Keratinocyte (primary cell): ENCODE data around the gene TICAM1. TPM values are rescaled to one million over a fixed set of nuclear protein-coding genes. Genes with fewer than 3 reads are reported as not detected.

Source experiments
- DNase-seq: peaks from one replicate; pipeline ENCODE4 v3.0.0-alpha.2; 2011; ENCODE audit warnings: low read depth, missing footprints, low spot score
- FAIRE-seq: peaks from 2 replicates; lab custom pipeline; 2011; peaks lifted over from hg19 to GRCh38; lab: Jason Lieb, UNC
- H2AFZ ChIP-seq: 2 replicates; pipeline ENCODE4 v1.6.0; 2012; ENCODE audit warnings: low read length, control low read depth, inconsistent platforms; ENCODE audit not compliant: control insufficient read depth
- H3K27ac ChIP-seq: 2 replicates; pipeline ENCODE4 v1.5.1; 2011; ENCODE audit warnings: low read length; ENCODE audit not compliant: control insufficient read depth, insufficient read depth
- H3K27me3 ChIP-seq: 3 replicates; pipeline ENCODE4 v1.6.0; 2011; ENCODE audit warnings: low read length; ENCODE audit not compliant: control insufficient read depth, insufficient read depth; ENCODE audit errors: extremely low read depth
- H3K36me3 ChIP-seq, 2 experiments: 2 replicates in 1 of 2; 3 replicates in 1 of 2; pipeline ENCODE4 v1.5.1; 2011; ENCODE audit warnings: low read length in 2 of 2, mild to moderate bottlenecking in 1 of 2; ENCODE audit not compliant: control insufficient read depth in 2 of 2, insufficient read depth in 2 of 2; ENCODE audit errors: extremely low read depth in 1 of 2
- H3K4me1 ChIP-seq: 3 replicates; pipeline ENCODE4 v1.5.1; 2011; ENCODE audit warnings: low read length; ENCODE audit not compliant: control insufficient read depth, insufficient read depth; ENCODE audit errors: extremely low read depth
- H3K4me2 ChIP-seq: 3 replicates; pipeline ENCODE4 v1.6.0; 2011; ENCODE audit warnings: low read depth, low read length; ENCODE audit not compliant: control insufficient read depth, insufficient read depth; ENCODE audit errors: extremely low read depth
- H3K4me3 ChIP-seq, 3 experiments: fragments of 200-600 bp in 1 of 3; sonication (generic) in 1 of 3; 2 replicates in 2 of 3; 3 replicates in 1 of 3; pipeline ENCODE4 v1.5.1; 2011 to 2016; ENCODE audit warnings: low read length in 3 of 3, mild to moderate bottlenecking in 3 of 3, control low read depth in 2 of 3, inconsistent platforms in 1 of 3, low read depth in 1 of 3, mixed read lengths in 1 of 3, mixed run types in 1 of 3, moderate library complexity in 1 of 3; ENCODE audit not compliant: control insufficient read depth in 2 of 3, insufficient read depth in 2 of 3; ENCODE audit errors: extremely low read depth in 1 of 3
- H3K79me2 ChIP-seq: 2 replicates; pipeline ENCODE4 v1.6.0; 2012; ENCODE audit warnings: low read length; ENCODE audit not compliant: control insufficient read depth, insufficient read depth
- H3K9ac ChIP-seq: 3 replicates; pipeline ENCODE4 v1.6.0; 2011; ENCODE audit warnings: low read length; ENCODE audit not compliant: control insufficient read depth, insufficient read depth; ENCODE audit errors: extremely low read depth
- H3K9me1 ChIP-seq: 3 replicates; pipeline ENCODE4 v1.6.0; 2011; ENCODE audit warnings: low read length; ENCODE audit not compliant: control insufficient read depth, insufficient read depth; ENCODE audit errors: extremely low read depth
- H3K9me3 ChIP-seq: 2 replicates; pipeline ENCODE4 v1.5.1; 2012; ENCODE audit warnings: low read depth, low read length; ENCODE audit not compliant: control insufficient read depth
- H4K20me1 ChIP-seq: 3 replicates; pipeline ENCODE4 v1.6.0; 2011; ENCODE audit warnings: low read length; ENCODE audit not compliant: control insufficient read depth, insufficient read depth; ENCODE audit errors: extremely low read depth
- EZH2 ChIP-seq: IDR thresholded peaks from one replicate; pipeline ENCODE4 v1.6.1; 2012; ENCODE audit warnings: inconsistent platforms, mild to moderate bottlenecking, low read length, moderate library complexity
- dilution Hi-C: fragments of 300-500 bp; cut with MboI; formaldehyde crosslinking; loops from one replicate; pipeline ENCODE4 v1.7.0; 2020; ENCODE audit warnings: low sequenced_read_pairs; ENCODE audit not compliant: extremely low pct_ligation_motif_present
- polyA plus RNA-seq, 5 experiments: library from polyadenylated mRNA; depleted of rRNA in 3 of 5; stranded (reverse) in 3 of 5; stranded (forward) in 1 of 5; unstranded in 1 of 5; fragments of >200 nt; gene quantifications; 1 replicate in 1 of 5; 2 replicates in 3 of 5; 3 replicates in 1 of 5; pipeline versions ENCODE4 v1.2.1 to v1.2.3, GENCODE V29; 2011 to 2012; ENCODE audit warnings: missing spikeins in 2 of 5, low read depth in 1 of 5, low replicate concordance in 1 of 5
- TF ChIP-seq, protein P1 (sequence below), 3 experiments: IDR thresholded peaks in 1 of 3; conservative IDR thresholded peaks in 1 of 3; optimal IDR thresholded peaks in 1 of 3; 2 replicates in 2 of 3; 3 replicates in 1 of 3; pipeline versions ENCODE3 to v1.5.1; 2011; ENCODE audit warnings: low read length in 3 of 3, mild to moderate bottlenecking in 3 of 3, moderate library complexity in 2 of 3, control low read depth in 1 of 3, inconsistent platforms in 1 of 3; ENCODE audit not compliant: insufficient read depth in 2 of 3; ENCODE audit errors: extremely low read depth in 1 of 3

The TICAM1 gene
- polyA plus RNA-seq, 1 donor (not counting 4 experiments of a cell fraction or from before 2014, with no cell fraction given): 2.2 TPM

DNA sequence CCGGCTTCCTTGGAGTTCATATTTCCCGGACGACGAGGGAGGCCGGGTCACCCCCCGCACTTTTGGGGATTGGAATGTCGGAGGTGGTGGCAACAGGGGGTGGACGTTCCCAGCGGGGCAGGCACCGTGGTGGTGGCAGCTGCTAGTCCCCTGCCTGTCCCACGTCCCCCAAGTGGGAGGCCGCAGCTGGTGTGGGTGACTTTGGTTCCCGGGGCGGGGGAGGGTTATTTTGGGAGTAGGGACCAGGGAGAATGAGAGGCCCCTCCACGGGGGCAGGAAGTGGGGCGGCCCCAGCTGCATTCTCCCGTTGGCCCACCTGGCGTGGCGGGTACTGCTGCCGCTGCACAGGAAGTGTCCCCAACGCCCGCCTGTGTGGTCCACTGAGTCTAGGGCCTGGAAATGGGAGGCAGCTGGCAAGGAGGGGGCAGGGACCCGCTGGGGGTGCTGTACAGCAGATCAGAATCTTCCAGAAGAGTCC, 47.0 kb upstream of the TICAM1 start:
- H2AFZ ChIP-seq: peak overlapping the region; percentile 3
- H3K9ac ChIP-seq: no peak overlapping the region

GRCh38 chr19:4877753-4878490, 46.4 kb upstream of the TICAM1 start:
- H3K9me3 ChIP-seq: no peaks in the 10 kb centered on the region
- H3K9me1 ChIP-seq: no peaks in the 10 kb centered on the region
- dilution Hi-C loops: no loop called here
- no peaks in the 10 kb centered on the region for H3K4me1 ChIP-seq
- H4K20me1 ChIP-seq: no peaks in the 10 kb centered on the region
- TF ChIP-seq, protein P1, sequence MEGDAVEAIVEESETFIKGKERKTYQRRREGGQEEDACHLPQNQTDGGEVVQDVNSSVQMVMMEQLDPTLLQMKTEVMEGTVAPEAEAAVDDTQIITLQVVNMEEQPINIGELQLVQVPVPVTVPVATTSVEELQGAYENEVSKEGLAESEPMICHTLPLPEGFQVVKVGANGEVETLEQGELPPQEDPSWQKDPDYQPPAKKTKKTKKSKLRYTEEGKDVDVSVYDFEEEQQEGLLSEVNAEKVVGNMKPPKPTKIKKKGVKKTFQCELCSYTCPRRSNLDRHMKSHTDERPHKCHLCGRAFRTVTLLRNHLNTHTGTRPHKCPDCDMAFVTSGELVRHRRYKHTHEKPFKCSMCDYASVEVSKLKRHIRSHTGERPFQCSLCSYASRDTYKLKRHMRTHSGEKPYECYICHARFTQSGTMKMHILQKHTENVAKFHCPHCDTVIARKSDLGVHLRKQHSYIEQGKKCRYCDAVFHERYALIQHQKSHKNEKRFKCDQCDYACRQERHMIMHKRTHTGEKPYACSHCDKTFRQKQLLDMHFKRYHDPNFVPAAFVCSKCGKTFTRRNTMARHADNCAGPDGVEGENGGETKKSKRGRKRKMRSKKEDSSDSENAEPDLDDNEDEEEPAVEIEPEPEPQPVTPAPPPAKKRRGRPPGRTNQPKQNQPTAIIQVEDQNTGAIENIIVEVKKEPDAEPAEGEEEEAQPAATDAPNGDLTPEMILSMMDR (optimal IDR thresholded peaks at IDR 0.05 in 1 of 3, IDR thresholded peaks at IDR 0.05 in 1 of 3, conservative IDR thresholded peaks at IDR 0.05 in 1 of 3; ENCODE audit: extremely low read depth in 1 of 3, insufficient read depth in 2 of 3, low read length in 3 of 3): no peak
- no peak for TF ChIP-seq EZH2
- H3K36me3 ChIP-seq: no peaks in the 10 kb centered on the region
- peak overlapping the region; percentile 37 for H2AFZ ChIP-seq
- H3K4me3 ChIP-seq: no peak overlapping the region
- no peaks in the 10 kb centered on the region for H3K27me3 ChIP-seq
- FAIRE-seq: no peak
- no peak overlapping the region for H3K27ac ChIP-seq
- H3K4me2 ChIP-seq: no peak overlapping the region
- no peak overlapping the region for H3K9ac ChIP-seq
- H3K79me2 ChIP-seq: no peaks in the 10 kb centered on the region
- no peak for DNase-seq

More for the DNA sequence above, 47.0 kb upstream of the TICAM1 start:
- DNase-seq (no peak), FAIRE-seq (no peak)
- Histone ChIP-seq H3K79me2 (no peaks in the 10 kb centered on the region), H3K4me2 (no peak overlapping the region), H3K4me3 (no peak overlapping the region), H3K4me1 (no peaks in the 10 kb centered on the region), H3K27ac (no peak overlapping the region), H3K9me3 (no peaks in the 10 kb centered on the region), H3K36me3 (no peaks in the 10 kb centered on the region), H4K20me1 (no peaks in the 10 kb centered on the region), H3K9me1 (no peaks in the 10 kb centered on the region), H3K27me3 (no peaks in the 10 kb centered on the region)
- dilution Hi-C loops: no loop called here
- no peak for TF ChIP-seq EZH2
- TF ChIP-seq, protein P1 (optimal IDR thresholded peaks at IDR 0.05 in 1 of 3, IDR thresholded peaks at IDR 0.05 in 1 of 3, conservative IDR thresholded peaks at IDR 0.05 in 1 of 3; ENCODE audit: extremely low read depth in 1 of 3, insufficient read depth in 2 of 3, low read length in 3 of 3): no peak
